Mucosa of rectum (tissue), 2 donors: ENCODE results near the gene SMIM36.
"Not testable (repeated sequence)": the region's sequence is repeated elsewhere in the genome, so short reads cannot be mapped to it uniquely, and the experiment has no call there.

Experiments
- H3K27ac ChIP-seq, 2 donors: one replicate each; pipeline ENCODE4 v1.7.0; 2013; ENCODE audit warnings: inconsistent platforms in 2 of 2, low read depth in 2 of 2, low read length in 2 of 2
- H3K27me3 ChIP-seq, 2 donors: one replicate each; pipeline ENCODE4 v1.7.0; 2013; ENCODE audit warnings: low read length in 2 of 2; ENCODE audit not compliant: control insufficient read depth in 2 of 2, insufficient read depth in 2 of 2
- H3K36me3 ChIP-seq, 2 donors: one replicate each; pipeline ENCODE4 v1.7.0; 2013; ENCODE audit warnings: low read length in 2 of 2; ENCODE audit not compliant: control insufficient read depth in 2 of 2, insufficient read depth in 2 of 2
- H3K4me1 ChIP-seq, 2 donors: one replicate each; pipeline ENCODE4 v1.7.0; 2013; ENCODE audit warnings: low read length in 2 of 2, mild to moderate bottlenecking in 1 of 2; ENCODE audit not compliant: control insufficient read depth in 2 of 2, insufficient read depth in 2 of 2
- H3K4me3 ChIP-seq, 2 donors: one replicate each; pipeline ENCODE4 v1.7.0; 2013; ENCODE audit warnings: low read length in 2 of 2
- H3K9ac ChIP-seq, 2 donors: one replicate each; pipeline ENCODE4 v1.7.0; 2013; ENCODE audit warnings: low read length in 2 of 2, low read depth in 1 of 2, mild to moderate bottlenecking in 1 of 2
- H3K9me3 ChIP-seq, 2 donors: one replicate each; pipeline ENCODE4 v1.7.0; 2013; ENCODE audit warnings: low read length in 2 of 2; ENCODE audit not compliant: control insufficient read depth in 2 of 2
- donor health status: healthy.
- donor health status: Normal muscosa, but diverticular disease.

Gene SMIM36

GRCh38 chr17:55482591-55483389, 28.5 kb downstream of the SMIM36 start:
- H3K4me3 ChIP-seq: no peak overlapping the region
- no peaks in the 10 kb centered on the region for H3K27me3 ChIP-seq
- no peaks in the 10 kb centered on the region for H3K4me1 ChIP-seq
- no peaks in the 10 kb centered on the region for H3K36me3 ChIP-seq
- H3K9me3 ChIP-seq: no peaks in the 10 kb centered on the region
- H3K27ac ChIP-seq: no peak overlapping the region
- no peak overlapping the region for H3K9ac ChIP-seq

- Histone ChIP-seq H3K4me1 (no peaks in the 10 kb centered on the region), H3K27ac (no peak overlapping the region), H3K9me3 (no peaks in the 10 kb centered on the region), H3K27me3 (no peaks in the 10 kb centered on the region), H3K4me3 (no peak overlapping the region), H3K36me3 (no peaks in the 10 kb centered on the region), H3K9ac (no peak overlapping the region)
These were observed 30.5 kb downstream of the SMIM36 start for GRCh38 chr17:55480631-55481315.

DNA sequence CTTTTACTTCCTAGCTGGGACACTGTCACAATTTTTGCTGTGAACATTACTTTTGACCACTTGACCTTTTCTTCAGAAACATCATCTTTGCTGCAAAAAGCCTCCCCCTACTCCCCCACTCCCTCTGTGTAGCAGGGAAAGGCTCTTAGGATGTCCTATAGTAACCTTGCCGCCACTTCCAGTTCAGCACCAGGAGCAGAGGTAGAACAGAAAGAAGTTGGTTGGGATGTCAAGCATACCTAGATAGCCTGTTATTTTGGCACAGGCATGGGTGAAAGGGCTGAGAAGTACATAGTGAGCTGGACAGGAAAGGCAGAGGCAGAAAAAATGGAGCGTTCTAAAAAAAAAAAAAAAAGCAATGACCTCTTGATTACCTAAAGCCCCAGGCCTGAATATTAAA, 31.3 kb downstream of the SMIM36 start:
- H3K9ac ChIP-seq: no peak overlapping the region
- no peaks in the 10 kb centered on the region for H3K4me1 ChIP-seq
- no peaks in the 10 kb centered on the region for H3K36me3 ChIP-seq
- no peaks in the 10 kb centered on the region for H3K27me3 ChIP-seq
- no peaks in the 10 kb centered on the region for H3K9me3 ChIP-seq
- no peak overlapping the region for H3K4me3 ChIP-seq
- no peak overlapping the region for H3K27ac ChIP-seq

- Histone ChIP-seq H3K4me1 (no peaks in the 10 kb centered on the region), H3K9me3 (no peaks in the 10 kb centered on the region), H3K27me3 (no peaks in the 10 kb centered on the region), H3K36me3 (no peaks in the 10 kb centered on the region), H3K27ac (no peak overlapping the region), H3K4me3 (no peak overlapping the region), H3K9ac (no peak overlapping the region)
These were observed 32.3 kb downstream of the SMIM36 start for GRCh38 chr17:55478971-55479370.

DNA sequence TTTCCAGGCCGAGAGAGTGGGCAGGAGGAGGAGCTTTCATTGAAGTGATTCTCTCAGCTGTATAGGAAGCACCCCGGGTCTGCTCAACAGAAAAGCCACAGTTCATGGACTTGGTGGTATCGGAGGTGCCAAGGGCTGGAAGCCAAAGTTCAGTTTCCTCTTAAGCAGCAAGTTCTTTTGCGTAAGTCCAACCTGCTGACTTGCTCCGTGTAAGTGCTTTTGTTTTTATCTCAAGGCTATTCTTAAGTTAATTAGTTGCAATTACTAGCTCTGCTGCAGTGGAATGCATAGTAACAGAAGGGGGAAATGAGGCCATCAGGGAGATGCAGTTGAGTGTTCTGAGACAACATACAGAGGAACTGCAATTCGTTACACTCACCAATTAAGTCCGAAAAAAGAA, 44.6 kb downstream of the SMIM36 start:
- Histone ChIP-seq H3K9me3 (no peaks in the 10 kb centered on the region), H3K4me3 (no peak overlapping the region), H3K36me3 (no peaks in the 10 kb centered on the region), H3K9ac (no peak overlapping the region), H3K4me1 (no peaks in the 10 kb centered on the region), H3K27ac (no peak overlapping the region), H3K27me3 (no peaks in the 10 kb centered on the region)

GRCh38 chr17:55465771-55466170, 45.5 kb downstream of the SMIM36 start:
- H3K36me3 ChIP-seq, H3K27ac ChIP-seq, H3K9me3 ChIP-seq, H3K4me3 ChIP-seq, H3K9ac ChIP-seq, H3K27me3 ChIP-seq, H3K4me1 ChIP-seq: not testable (repeated sequence)

DNA sequence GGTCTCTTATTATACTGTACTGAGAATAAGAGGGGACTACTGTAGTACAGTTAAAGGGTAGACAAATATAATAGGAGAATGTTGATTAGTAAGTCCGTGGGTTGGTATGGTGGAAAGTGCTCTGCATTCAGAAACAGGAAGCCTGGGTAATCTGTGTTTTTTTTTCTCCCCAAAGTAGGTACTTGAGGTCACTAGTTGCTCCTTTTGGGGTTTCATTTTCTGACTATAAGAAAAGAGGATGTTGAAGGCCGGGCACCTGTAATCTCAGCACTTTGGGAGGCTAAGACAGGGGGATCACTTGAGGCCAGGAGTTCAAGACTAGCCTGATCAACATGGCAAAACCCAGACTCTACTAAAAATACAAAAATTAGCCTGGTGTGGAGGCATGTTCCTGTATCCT, 47.7 kb downstream of the SMIM36 start:
- no peaks in the 10 kb centered on the region for H3K4me1 ChIP-seq

GRCh38 chr17:55462711-55463110, 48.5 kb downstream of the SMIM36 start:
- Histone ChIP-seq H3K36me3 (no peaks in the 10 kb centered on the region), H3K27me3 (no peaks in the 10 kb centered on the region), H3K9ac (no peak overlapping the region), H3K9me3 (no peaks in the 10 kb centered on the region), H3K27ac (no peak overlapping the region), H3K4me1 (no peaks in the 10 kb centered on the region), H3K4me3 (no peak overlapping the region)

More for the DNA sequence above, 47.7 kb downstream of the SMIM36 start:
- Histone ChIP-seq H3K4me3 (no peak overlapping the region), H3K36me3 (no peaks in the 10 kb centered on the region), H3K27me3 (no peaks in the 10 kb centered on the region), H3K27ac (no peak overlapping the region), H3K9me3 (no peaks in the 10 kb centered on the region), H3K9ac (no peak overlapping the region)

GRCh38 chr17:55462234-55462633, 49.0 kb downstream of the SMIM36 start:
- Histone ChIP-seq H3K4me3 (no peak overlapping the region), H3K27me3 (no peaks in the 10 kb centered on the region), H3K9me3 (no peaks in the 10 kb centered on the region), H3K27ac (no peak overlapping the region), H3K4me1 (no peaks in the 10 kb centered on the region), H3K9ac (no peak overlapping the region), H3K36me3 (no peaks in the 10 kb centered on the region)

- no peaks in the 10 kb centered on the region for H3K9me3 ChIP-seq
- H3K27me3 ChIP-seq: no peaks in the 10 kb centered on the region
- H3K27ac ChIP-seq: no peak overlapping the region
- no peak overlapping the region for H3K9ac ChIP-seq
- H3K36me3 ChIP-seq: no peaks in the 10 kb centered on the region
- no peaks in the 10 kb centered on the region for H3K4me1 ChIP-seq
- no peak overlapping the region for H3K4me3 ChIP-seq
These were observed 52.3 kb downstream of the SMIM36 start for GRCh38 chr17:55458978-55459377.
